OCI-LY1 (cell line): ENCODE measurements around the gene SERTAD3.

ENCODE experiments used
- CTCF ChIP-seq: fragments of 200-600 bp; sonication (generic), shearing (Covaris generic); IDR thresholded peaks from 2 replicates; pipeline ENCODE4 v1.5.1; 2017; ENCODE audit warnings: mild to moderate bottlenecking, antibody characterized with exemption, low read length, moderate library complexity, mixed read lengths
- EZH2 ChIP-seq: fragments of 200-600 bp; sonication (generic), shearing (Covaris generic); IDR thresholded peaks from 2 replicates; pipeline ENCODE4 v1.8.0; 2017; ENCODE audit warnings: borderline replicate concordance, mixed run types, mild to moderate bottlenecking, antibody characterized with exemption, low read length, moderate library complexity, mixed read lengths

DNA sequence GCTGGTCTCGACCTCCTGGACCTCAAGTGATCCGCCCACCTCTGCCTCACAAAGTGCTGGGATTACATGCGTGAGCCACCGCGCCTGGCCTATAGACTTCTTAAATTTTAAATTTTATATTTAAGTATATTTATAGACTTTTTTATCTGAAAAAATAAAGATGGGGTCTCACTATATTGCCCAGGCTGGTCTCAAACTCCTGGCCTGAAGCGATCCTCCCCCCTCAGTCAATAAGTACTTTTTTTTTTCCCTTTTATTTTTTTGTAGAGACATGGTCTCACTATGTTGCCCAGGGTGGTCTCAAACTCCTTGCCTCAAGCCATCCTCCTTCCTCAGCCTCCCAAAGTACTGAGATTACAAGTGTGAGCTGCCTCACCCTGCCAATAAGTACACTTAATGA, 20.2 kb downstream of the SERTAD3 start:
- TF ChIP-seq EZH2 (no peak), CTCF (no peak)
